OCI-LY1 (cell line): Measurements from ENCODE around the gene ATAD3A.
"Not testable (repeated sequence)": the region's sequence is repeated elsewhere in the genome, so short reads cannot be mapped to it uniquely, and the experiment has no call there.

Source experiments
- EZH2 ChIP-seq: fragments of 200-600 bp; sonication (generic), shearing (Covaris generic); IDR thresholded peaks from 2 replicates; pipeline ENCODE4 v1.8.0; 2017; ENCODE audit warnings: borderline replicate concordance, mixed run types, mild to moderate bottlenecking, antibody characterized with exemption, low read length, moderate library complexity, mixed read lengths
- TF ChIP-seq, protein P1 (sequence below): fragments of 200-600 bp; sonication (generic), shearing (Covaris generic); IDR thresholded peaks from 2 replicates; pipeline ENCODE4 v1.5.1; 2017; ENCODE audit warnings: mild to moderate bottlenecking, antibody characterized with exemption, low read length, moderate library complexity, mixed read lengths

DNA sequence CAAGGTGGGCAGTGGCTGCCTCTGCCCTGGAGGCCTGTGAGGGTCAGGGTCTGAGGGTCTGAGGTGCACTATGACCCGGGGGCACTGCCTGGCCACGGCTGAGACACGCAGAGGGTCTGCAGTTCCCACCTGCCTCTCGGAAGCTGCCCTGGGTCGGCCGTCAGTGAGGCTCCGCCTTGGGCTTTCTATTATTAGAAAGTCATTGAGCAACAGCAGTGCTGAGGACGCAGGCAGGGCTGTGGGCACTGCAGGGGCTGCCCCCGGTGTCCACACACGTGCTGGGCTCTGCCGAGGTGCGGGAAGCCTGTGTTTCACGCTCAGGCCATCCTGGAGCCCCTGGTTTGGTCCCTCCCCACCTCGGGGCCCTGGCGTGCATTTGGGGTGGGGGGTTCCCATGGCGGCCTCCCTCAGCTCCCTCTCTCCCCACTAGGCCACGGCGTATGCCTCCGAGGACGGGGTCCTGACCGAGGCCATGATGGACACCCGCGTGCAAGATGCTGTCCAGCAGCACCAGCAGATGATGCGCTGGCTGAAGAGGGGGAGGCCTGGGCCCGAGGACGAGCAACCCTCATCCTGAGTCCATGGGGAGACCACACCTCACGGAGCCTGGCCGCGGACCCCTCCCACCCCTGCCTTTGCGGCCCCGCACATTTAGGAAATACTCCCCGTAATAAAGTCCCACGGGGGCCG lies 3.0 kb upstream of the ATAD3A start:
- TF ChIP-seq, protein P1, sequence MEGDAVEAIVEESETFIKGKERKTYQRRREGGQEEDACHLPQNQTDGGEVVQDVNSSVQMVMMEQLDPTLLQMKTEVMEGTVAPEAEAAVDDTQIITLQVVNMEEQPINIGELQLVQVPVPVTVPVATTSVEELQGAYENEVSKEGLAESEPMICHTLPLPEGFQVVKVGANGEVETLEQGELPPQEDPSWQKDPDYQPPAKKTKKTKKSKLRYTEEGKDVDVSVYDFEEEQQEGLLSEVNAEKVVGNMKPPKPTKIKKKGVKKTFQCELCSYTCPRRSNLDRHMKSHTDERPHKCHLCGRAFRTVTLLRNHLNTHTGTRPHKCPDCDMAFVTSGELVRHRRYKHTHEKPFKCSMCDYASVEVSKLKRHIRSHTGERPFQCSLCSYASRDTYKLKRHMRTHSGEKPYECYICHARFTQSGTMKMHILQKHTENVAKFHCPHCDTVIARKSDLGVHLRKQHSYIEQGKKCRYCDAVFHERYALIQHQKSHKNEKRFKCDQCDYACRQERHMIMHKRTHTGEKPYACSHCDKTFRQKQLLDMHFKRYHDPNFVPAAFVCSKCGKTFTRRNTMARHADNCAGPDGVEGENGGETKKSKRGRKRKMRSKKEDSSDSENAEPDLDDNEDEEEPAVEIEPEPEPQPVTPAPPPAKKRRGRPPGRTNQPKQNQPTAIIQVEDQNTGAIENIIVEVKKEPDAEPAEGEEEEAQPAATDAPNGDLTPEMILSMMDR = not testable (repeated sequence)
- not testable (repeated sequence) for TF ChIP-seq EZH2
